OCI-LY3 (cell line): ENCODE results near the gene NTPCR.

Source experiments
- H2AFZ ChIP-seq: fragments of 200-600, 300-600 bp; shearing (Covaris generic); 2 replicates; pipeline ENCODE4 v1.6.0; 2014; ENCODE audit warnings: antibody characterized with exemption, low read depth, low read length
- H3K27ac ChIP-seq: fragments of 200-600, 300-600 bp; sonication (generic); 2 replicates; pipeline ENCODE4 v1.5.1; 2014; ENCODE audit warnings: mild to moderate bottlenecking, low read length, moderate library complexity, mixed read lengths
- H3K27me3 ChIP-seq: fragments of 200-600, 300-600 bp; sonication (generic); 2 replicates; pipeline ENCODE4 v1.6.1; 2014; ENCODE audit warnings: low read depth, low read length, mixed read lengths
- H3K36me3 ChIP-seq: fragments of 200-600, 300-600 bp; sonication (generic); replicated peaks from 2 replicates; pipeline ENCODE3; 2014; ENCODE audit warnings: low read depth, low read length, mixed read lengths
- H3K4me1 ChIP-seq: fragments of 300-600, 200-600 bp; sonication (generic); 2 replicates; pipeline ENCODE4 v1.6.1; 2014; ENCODE audit warnings: low read length, mixed read lengths
- H3K4me2 ChIP-seq: fragments of 200-600, 300-600 bp; sonication (generic); 2 replicates; pipeline ENCODE4 v1.6.1; 2014; ENCODE audit warnings: low read length, mixed read lengths
- H3K4me3 ChIP-seq: fragments of 300-600, 200-600 bp; sonication (generic); 2 replicates; pipeline ENCODE4 v1.5.1; 2014; ENCODE audit warnings: antibody characterized with exemption, mild to moderate bottlenecking, low read length, moderate library complexity
- H3K79me2 ChIP-seq: fragments of 300-600, 200-600 bp; shearing (Covaris generic); 2 replicates; pipeline ENCODE4 v1.6.1; 2014; ENCODE audit warnings: mild to moderate bottlenecking, low read length, mixed read lengths
- H3K9ac ChIP-seq: fragments of 300-600, 200-600 bp; shearing (Covaris generic); 2 replicates; pipeline ENCODE4 v1.6.0; 2014; ENCODE audit warnings: mild to moderate bottlenecking, low read length, moderate library complexity
- H3K9me3 ChIP-seq: fragments of 200-600, 300-600 bp; shearing (Covaris generic); 2 replicates; pipeline ENCODE4 v1.6.1; 2014; ENCODE audit warnings: low read length, mixed read lengths; ENCODE audit not compliant: insufficient read depth
- H4K20me1 ChIP-seq: fragments of 200-600, 300-600 bp; sonication (generic); 2 replicates; pipeline ENCODE4 v1.6.1; 2016; ENCODE audit warnings: low read length, mixed read lengths; ENCODE audit not compliant: insufficient read depth
- EZH2phosphoT487 ChIP-seq: fragments of 200-600 bp; shearing (Covaris generic); IDR thresholded peaks from 2 replicates; pipeline ENCODE4 v1.6.1; 2018; ENCODE audit warnings: antibody characterized with exemption, mixed run types, low read depth
- TF ChIP-seq, protein P1 (sequence below): fragments of 200-600, 300-600 bp; sonication (generic); IDR thresholded peaks from 2 replicates; pipeline ENCODE4 v1.5.1; 2014; ENCODE audit warnings: antibody characterized with exemption, low read length, low read depth

NTPCR gene

DNA sequence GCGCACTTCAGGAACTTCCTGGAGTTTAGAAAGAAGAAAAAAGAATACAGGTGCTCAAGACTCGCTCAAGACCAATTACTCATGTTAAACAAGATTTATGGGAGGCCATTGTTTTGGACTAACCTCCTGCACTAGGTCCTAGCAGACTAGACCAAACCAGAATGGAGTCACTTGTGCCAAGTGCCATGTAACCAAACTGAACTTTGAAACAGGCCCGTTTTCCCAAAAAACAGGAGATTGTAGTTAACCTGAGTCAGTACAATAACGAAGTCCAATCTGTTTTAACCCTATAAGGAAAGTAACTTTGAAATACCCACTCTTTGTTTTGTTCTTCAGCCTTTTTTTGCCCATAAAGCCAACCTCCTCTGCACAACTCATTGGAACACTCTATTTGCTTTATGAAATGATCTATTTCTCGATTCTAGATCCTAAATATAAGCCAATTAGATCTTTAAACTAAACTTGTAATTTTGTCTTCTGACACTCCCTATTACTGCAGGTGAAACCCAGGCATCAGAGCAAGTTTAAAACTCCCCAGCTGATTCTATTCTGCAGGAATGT, 695 bp upstream of the NTPCR start:
- H3K4me1 ChIP-seq, result peaks cover 19% of the 10 kb centered on the region
- H4K20me1 ChIP-seq, result no peaks in the 10 kb centered on the region
- H3K4me3 ChIP-seq, result peak overlapping the region; percentile 94
- H3K27me3 ChIP-seq, result no peaks in the 10 kb centered on the region
- peaks cover 3% of the 10 kb centered on the region for H3K36me3 ChIP-seq
- TF ChIP-seq, protein P1, sequence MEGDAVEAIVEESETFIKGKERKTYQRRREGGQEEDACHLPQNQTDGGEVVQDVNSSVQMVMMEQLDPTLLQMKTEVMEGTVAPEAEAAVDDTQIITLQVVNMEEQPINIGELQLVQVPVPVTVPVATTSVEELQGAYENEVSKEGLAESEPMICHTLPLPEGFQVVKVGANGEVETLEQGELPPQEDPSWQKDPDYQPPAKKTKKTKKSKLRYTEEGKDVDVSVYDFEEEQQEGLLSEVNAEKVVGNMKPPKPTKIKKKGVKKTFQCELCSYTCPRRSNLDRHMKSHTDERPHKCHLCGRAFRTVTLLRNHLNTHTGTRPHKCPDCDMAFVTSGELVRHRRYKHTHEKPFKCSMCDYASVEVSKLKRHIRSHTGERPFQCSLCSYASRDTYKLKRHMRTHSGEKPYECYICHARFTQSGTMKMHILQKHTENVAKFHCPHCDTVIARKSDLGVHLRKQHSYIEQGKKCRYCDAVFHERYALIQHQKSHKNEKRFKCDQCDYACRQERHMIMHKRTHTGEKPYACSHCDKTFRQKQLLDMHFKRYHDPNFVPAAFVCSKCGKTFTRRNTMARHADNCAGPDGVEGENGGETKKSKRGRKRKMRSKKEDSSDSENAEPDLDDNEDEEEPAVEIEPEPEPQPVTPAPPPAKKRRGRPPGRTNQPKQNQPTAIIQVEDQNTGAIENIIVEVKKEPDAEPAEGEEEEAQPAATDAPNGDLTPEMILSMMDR, result no peak
- TF ChIP-seq EZH2phosphoT487, result no peak
- peaks cover 29% of the 10 kb centered on the region for H3K79me2 ChIP-seq
- H3K27ac ChIP-seq, result peak overlapping the region; percentile 42
- H3K4me2 ChIP-seq, result peak overlapping the region; percentile 91
- H3K9ac ChIP-seq, result peak overlapping the region; percentile 89
- H2AFZ ChIP-seq, result peak overlapping the region; percentile 94
- no peaks in the 10 kb centered on the region for H3K9me3 ChIP-seq

GRCh38 chr1:232951180-232951579, 769 bp downstream of the NTPCR start:
- H3K27ac ChIP-seq, result no peak overlapping the region
- peaks cover 29% of the 10 kb centered on the region for H3K79me2 ChIP-seq

DNA sequence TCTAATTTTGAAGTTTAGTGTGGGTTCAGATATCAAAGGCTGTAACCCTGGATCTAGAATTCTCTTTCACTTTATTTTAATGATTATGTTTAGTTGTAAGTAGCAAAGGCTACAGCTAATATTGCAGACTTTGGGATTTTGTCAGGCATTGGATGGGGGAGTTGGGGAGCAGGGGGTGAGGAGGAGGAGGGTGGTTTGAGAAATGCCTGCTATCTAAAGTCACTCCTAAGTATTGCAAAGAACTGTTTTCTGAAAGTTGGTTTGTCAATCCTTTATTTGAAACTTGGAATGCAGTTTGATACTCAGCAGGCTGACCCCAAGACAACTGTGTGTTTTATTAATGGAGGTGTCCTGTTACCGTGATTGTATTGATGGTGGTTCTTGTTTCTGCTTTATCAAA, 1.2 kb downstream of the NTPCR start:
- peak overlapping the region; percentile 89 for H3K9ac ChIP-seq
- TF ChIP-seq, protein P1, result no peak
- TF ChIP-seq EZH2phosphoT487, result no peak
- H3K4me2 ChIP-seq, result peak overlapping the region; percentile 91
- no peaks in the 10 kb centered on the region for H3K27me3 ChIP-seq
- peaks cover 29% of the 10 kb centered on the region for H3K79me2 ChIP-seq
- H3K27ac ChIP-seq, result no peak overlapping the region
- peaks cover 8% of the 10 kb centered on the region for H3K36me3 ChIP-seq
- H4K20me1 ChIP-seq, result no peaks in the 10 kb centered on the region
- H3K9me3 ChIP-seq, result no peaks in the 10 kb centered on the region
- H3K4me1 ChIP-seq, result peaks cover 19% of the 10 kb centered on the region
- H2AFZ ChIP-seq, result no peak overlapping the region
- peak overlapping the region; percentile 94 for H3K4me3 ChIP-seq

More at GRCh38 chr1:232951180-232951579, 769 bp downstream of the NTPCR start:
- no peaks in the 10 kb centered on the region for H4K20me1 ChIP-seq
- TF ChIP-seq EZH2phosphoT487, result no peak
- TF ChIP-seq, protein P1, result no peak
- peaks cover 6% of the 10 kb centered on the region for H3K36me3 ChIP-seq
- H3K4me1 ChIP-seq, result peaks cover 19% of the 10 kb centered on the region
- peak overlapping the region; percentile 94 for H3K4me3 ChIP-seq
- no peaks in the 10 kb centered on the region for H3K9me3 ChIP-seq
- H3K4me2 ChIP-seq, result peak overlapping the region; percentile 91
- H3K27me3 ChIP-seq, result no peaks in the 10 kb centered on the region
- H3K9ac ChIP-seq, result peak overlapping the region; percentile 89
- peak overlapping the region; percentile 92 for H2AFZ ChIP-seq

DNA sequence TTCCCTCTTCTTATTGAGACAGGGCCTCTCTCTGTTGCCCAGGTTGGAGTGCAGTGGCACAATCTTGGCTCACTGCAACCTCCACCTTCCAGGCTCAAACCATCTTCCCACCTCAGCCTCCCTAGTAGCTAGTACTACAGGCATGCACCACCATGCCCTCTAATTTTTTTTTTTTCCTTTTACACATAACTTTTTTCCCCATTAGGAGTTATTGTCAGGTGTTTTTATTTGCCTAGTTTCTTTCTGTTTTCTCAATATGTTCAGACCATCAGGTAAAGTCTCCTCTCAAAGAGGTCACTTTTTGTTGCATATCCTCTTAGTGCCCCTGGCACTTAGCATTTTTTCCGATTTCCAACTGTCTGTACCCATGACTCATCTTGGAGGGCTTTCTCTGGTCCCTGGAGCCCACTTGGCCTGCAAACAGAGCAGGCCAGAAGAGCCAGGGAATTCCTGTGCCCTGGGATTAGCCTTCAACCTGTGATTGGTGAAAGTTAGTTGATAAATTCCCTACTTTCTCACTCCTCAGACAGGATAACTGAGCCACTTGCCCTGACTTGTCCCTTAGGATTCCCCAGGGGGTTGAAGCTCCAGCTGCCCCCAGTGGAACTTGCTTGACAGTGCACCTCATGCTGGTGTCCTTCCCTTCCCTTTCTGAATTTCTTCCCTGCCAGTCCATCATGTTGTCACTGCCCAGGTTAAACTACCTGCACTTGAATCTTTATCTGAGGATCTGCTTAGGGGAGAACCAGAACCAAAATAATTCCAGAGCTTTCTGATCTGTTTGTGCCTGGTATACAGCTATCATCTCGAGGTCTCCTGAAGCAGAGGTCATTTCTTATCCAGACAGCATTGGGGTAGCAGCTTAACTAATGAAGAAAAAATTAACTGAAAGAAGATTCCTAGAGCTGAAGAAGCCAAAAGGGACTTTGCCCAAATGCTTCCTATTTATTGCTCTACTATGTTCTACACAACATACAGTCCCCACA, 2.4 kb downstream of the NTPCR start:
- Histone ChIP-seq H3K27me3 (no peaks in the 10 kb centered on the region), H4K20me1 (no peaks in the 10 kb centered on the region), H3K4me3 (no peak overlapping the region), H3K27ac (no peak overlapping the region), H3K4me2 (no peak overlapping the region), H3K79me2 (peaks cover 29% of the 10 kb centered on the region), H3K9ac (no peak overlapping the region), H2AFZ (no peak overlapping the region), H3K4me1 (peaks cover 19% of the 10 kb centered on the region), H3K36me3 (peaks cover 19% of the 10 kb centered on the region), H3K9me3 (no peaks in the 10 kb centered on the region)
- no peak for TF ChIP-seq EZH2phosphoT487
- TF ChIP-seq, protein P1, result peak; percentile 60
